Urothelium cell line (cell line): ENCODE results near the gene ERMARD.
"Not testable (repeated sequence)": the region's sequence is repeated elsewhere in the genome, so short reads cannot be mapped to it uniquely, and the experiment has no call there.

Experiments used
- DNase-seq: peaks from one replicate; pipeline ENCODE4 v3.0.0; 2011; ENCODE audit warnings: low spot score, mixed read lengths
- FAIRE-seq: peaks from 2 replicates; lab custom pipeline; 2011; peaks lifted over from hg19 to GRCh38; lab: Jason Lieb, UNC

ERMARD gene

GRCh38 chr6:169729961-169730360 is 21.5 kb upstream of the ERMARD start:
- FAIRE-seq, result no peak
- no peak for DNase-seq

- FAIRE-seq, result no peak
- DNase-seq, result no peak
Observed at GRCh38 chr6:169738204-169738975, 13.0 kb upstream of the ERMARD start.

- no peak for DNase-seq
- FAIRE-seq, result no peak
Observed at GRCh38 chr6:169738976-169739529, 12.4 kb upstream of the ERMARD start.

GRCh38 chr6:169741344-169741743 is 10.1 kb upstream of the ERMARD start:
- no peak for FAIRE-seq
- DNase-seq, result no peak

- FAIRE-seq, result no peak
Observed at GRCh38 chr6:169745405-169745804, 6.0 kb upstream of the ERMARD start.

GRCh38 chr6:169746556-169746955 is 4.9 kb upstream of the ERMARD start:
- FAIRE-seq, result no peak
- DNase-seq, result no peak

More at GRCh38 chr6:169745405-169745804, 6.0 kb upstream of the ERMARD start:
- no peak for DNase-seq

GRCh38 chr6:169752074-169752623 is 727 bp downstream of the ERMARD start:
- no peak for DNase-seq
- FAIRE-seq, result peak; percentile 48

GRCh38 chr6:169755162-169755561 is 3.7 kb downstream of the ERMARD start:
- no peak for FAIRE-seq

GRCh38 chr6:169763308-169763707 is 11.9 kb downstream of the ERMARD start:
- DNase-seq (no peak), FAIRE-seq (no peak)

More at GRCh38 chr6:169755162-169755561, 3.7 kb downstream of the ERMARD start:
- DNase-seq, result no peak

GRCh38 chr6:169763881-169764280 is 12.5 kb downstream of the ERMARD start:
- no peak for FAIRE-seq
- no peak for DNase-seq

GRCh38 chr6:169765789-169766188 is 14.4 kb downstream of the ERMARD start:
- DNase-seq, FAIRE-seq: not testable (repeated sequence)

- no peak for FAIRE-seq
- no peak for DNase-seq
Observed at GRCh38 chr6:169766232-169766631, 14.8 kb downstream of the ERMARD start.

- FAIRE-seq, result peak; percentile 98
- DNase-seq, result no peak
Observed at GRCh38 chr6:169766921-169767736, 15.7 kb downstream of the ERMARD start.

GRCh38 chr6:169774347-169774746 is 22.9 kb downstream of the ERMARD start:
- FAIRE-seq, result no peak
- DNase-seq, result no peak

GRCh38 chr6:169775321-169775720 is 23.9 kb downstream of the ERMARD start:
- FAIRE-seq, result no peak
- DNase-seq, result no peak

- FAIRE-seq (no peak), DNase-seq (no peak)
Observed at GRCh38 chr6:169776379-169776778, 25.0 kb downstream of the ERMARD start.

GRCh38 chr6:169777896-169778295 is 26.5 kb downstream of the ERMARD start:
- FAIRE-seq (no peak), DNase-seq (no peak)

- DNase-seq, result no peak
- no peak for FAIRE-seq
Observed at GRCh38 chr6:169778646-169779045, 27.2 kb downstream of the ERMARD start.

- DNase-seq (no peak), FAIRE-seq (no peak)
Observed at GRCh38 chr6:169779092-169779815, 27.8 kb downstream of the ERMARD start.

- DNase-seq (no peak), FAIRE-seq (no peak)
Observed at GRCh38 chr6:169779896-169780295, 28.5 kb downstream of the ERMARD start.
